Stimulated activated CD4-positive, alpha-beta T cell treated with anti-CD3 and anti-CD28 coated beads, Interleukin-15, amount 100 ng/mL, for 24 hours (primary cell): ENCODE measurements around the gene FAM117B.
"Not testable (repeated sequence)": the region's sequence is repeated elsewhere in the genome, so short reads cannot be mapped to it uniquely, and the experiment has no call there.

Experiments
- DNase-seq: peaks from one replicate; pipeline ENCODE4 v3.0.0-alpha.2; 2020

FAM117B gene

GRCh38 chr2:202763916-202764315 lies 129.1 kb downstream of the FAM117B start:
- no peak for DNase-seq

- DNase-seq: no peak
Observed at GRCh38 chr2:202764991-202765390, 130.2 kb downstream of the FAM117B start.

GRCh38 chr2:202765436-202765835 lies 130.7 kb downstream of the FAM117B start:
- no peak for DNase-seq

GRCh38 chr2:202768273-202768672 lies 133.5 kb downstream of the FAM117B start:
- no peak for DNase-seq

- DNase-seq: no peak
Observed at GRCh38 chr2:202769201-202769600, 134.4 kb downstream of the FAM117B start.

GRCh38 chr2:202771336-202771735 lies 136.6 kb downstream of the FAM117B start:
- DNase-seq: no peak

- no peak for DNase-seq
Observed at GRCh38 chr2:202771741-202772460, 137.1 kb downstream of the FAM117B start.

GRCh38 chr2:202773301-202773973 lies 138.7 kb downstream of the FAM117B start:
- no peak for DNase-seq

- DNase-seq: no peak
Observed at GRCh38 chr2:202774104-202774503, 139.3 kb downstream of the FAM117B start.

- no peak for DNase-seq
Observed at GRCh38 chr2:202778217-202778616, 143.4 kb downstream of the FAM117B start.

- peak; percentile 27 for DNase-seq
Observed at GRCh38 chr2:202780514-202781021, 145.8 kb downstream of the FAM117B start.

GRCh38 chr2:202782940-202783558 lies 148.3 kb downstream of the FAM117B start:
- DNase-seq: no peak

- no peak for DNase-seq
Observed at GRCh38 chr2:202786842-202787241, 152.1 kb downstream of the FAM117B start.

- no peak for DNase-seq
Observed at GRCh38 chr2:202790676-202791075, 155.9 kb downstream of the FAM117B start.

GRCh38 chr2:202797944-202798343 lies 163.2 kb downstream of the FAM117B start:
- no peak for DNase-seq

GRCh38 chr2:202805911-202806310 lies 171.1 kb downstream of the FAM117B start:
- DNase-seq: not testable (repeated sequence)

GRCh38 chr2:202807431-202808138 lies 172.8 kb downstream of the FAM117B start:
- DNase-seq: not testable (repeated sequence)

- no peak for DNase-seq
Observed at GRCh38 chr2:202808754-202809153, 174.0 kb downstream of the FAM117B start.

- no peak for DNase-seq
Observed at GRCh38 chr2:202813387-202813786, 178.6 kb downstream of the FAM117B start.

GRCh38 chr2:202814226-202814625 lies 179.5 kb downstream of the FAM117B start:
- DNase-seq: no peak

- no peak for DNase-seq
Observed at GRCh38 chr2:202815548-202816360, 181.0 kb downstream of the FAM117B start.

- DNase-seq: no peak
Observed at GRCh38 chr2:202817771-202818170, 183.0 kb downstream of the FAM117B start.
